ENCODE measurements around the gene TRIOBP.

Gene TRIOBP

DNA sequence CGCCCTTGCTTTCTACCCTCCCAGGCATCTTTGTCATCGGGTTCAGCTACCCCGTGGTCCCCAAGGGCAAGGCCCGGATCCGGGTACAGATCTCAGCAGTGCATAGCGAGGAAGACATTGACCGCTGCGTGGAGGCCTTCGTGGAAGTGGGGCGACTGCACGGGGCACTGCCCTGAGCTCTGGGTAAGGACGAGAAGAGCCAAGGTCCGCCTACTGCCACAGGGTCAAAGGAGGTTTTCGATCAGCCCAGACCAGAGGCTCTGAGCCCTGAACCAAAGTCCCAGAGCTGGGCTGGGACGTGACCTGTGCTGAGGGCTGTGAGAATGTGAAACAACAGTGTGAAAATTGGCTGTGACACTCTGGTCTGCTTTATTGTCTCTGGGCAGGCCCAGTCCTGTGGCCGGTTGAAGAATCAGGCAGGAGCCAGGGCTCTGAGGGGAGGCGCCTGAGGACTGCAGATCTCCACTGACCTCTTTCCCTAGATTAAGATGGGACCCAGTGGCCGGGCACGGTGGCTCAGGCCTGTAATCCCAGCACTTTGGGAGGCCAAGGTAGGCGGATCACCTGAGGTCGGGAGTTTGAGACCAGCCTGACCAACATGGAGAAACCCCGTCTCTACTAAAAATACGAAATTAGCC, 119.8 kb downstream of the TRIOBP start:
- DNase-seq (ENCODE audit: low spot score in 2 of 2) (no peak), ATAC-seq (no peak)
- peaks cover 6% of the 10 kb centered on the region for H3K36me3 Mint-ChIP-seq
- no peak overlapping the region for H3K4me3 Mint-ChIP-seq
- peaks cover 8% of the 10 kb centered on the region for H3K4me1 Mint-ChIP-seq
- no peak overlapping the region for H3K27ac Mint-ChIP-seq
- H3K9me3 Mint-ChIP-seq, result no peaks in the 10 kb centered on the region

DNA sequence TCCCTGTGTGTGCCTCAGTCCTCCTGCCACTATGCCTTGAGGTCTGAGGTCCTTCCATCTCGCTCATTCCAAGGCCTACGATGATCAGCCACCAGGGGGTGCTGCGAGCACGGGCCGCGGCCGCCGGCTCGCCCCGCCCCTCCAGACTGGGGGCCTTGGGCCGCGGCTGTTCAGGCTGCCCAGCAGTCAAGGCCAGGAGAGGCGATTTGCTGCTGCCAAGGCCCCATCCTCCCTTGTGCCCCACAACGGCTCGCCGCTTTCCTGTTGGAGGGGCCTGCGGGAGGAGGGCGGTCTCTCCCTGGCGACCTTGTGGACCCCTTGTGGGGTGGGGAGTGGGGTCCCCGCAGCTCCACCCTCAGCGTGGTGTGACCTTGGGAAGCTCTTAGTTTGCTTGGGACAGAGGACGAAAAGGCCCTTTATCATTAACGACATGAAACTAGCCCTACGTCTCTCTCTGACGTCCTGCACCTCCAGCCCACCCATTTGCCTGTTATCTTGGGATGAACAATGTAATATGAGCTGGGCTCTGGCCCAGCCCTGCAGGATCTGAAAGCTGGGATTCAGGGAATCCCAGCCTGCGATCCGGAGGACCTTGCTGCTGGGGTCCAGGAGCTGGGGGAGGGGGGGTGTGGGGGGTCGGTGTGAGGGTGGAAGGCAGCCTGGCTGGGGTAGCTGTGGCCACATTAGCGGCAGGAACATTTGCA, 121.0 kb downstream of the TRIOBP start:
- DNase-seq (ENCODE audit: low spot score in 2 of 2), result peak; percentile 92 to 93
- peak overlapping the region; percentile 50 for H3K4me3 Mint-ChIP-seq
- peaks cover 6% of the 10 kb centered on the region for H3K36me3 Mint-ChIP-seq
- H3K9me3 Mint-ChIP-seq, result no peaks in the 10 kb centered on the region
- ATAC-seq, result peak; percentile 83
- H3K4me1 Mint-ChIP-seq, result peaks cover 8% of the 10 kb centered on the region
- no peak overlapping the region for H3K27ac Mint-ChIP-seq

DNA sequence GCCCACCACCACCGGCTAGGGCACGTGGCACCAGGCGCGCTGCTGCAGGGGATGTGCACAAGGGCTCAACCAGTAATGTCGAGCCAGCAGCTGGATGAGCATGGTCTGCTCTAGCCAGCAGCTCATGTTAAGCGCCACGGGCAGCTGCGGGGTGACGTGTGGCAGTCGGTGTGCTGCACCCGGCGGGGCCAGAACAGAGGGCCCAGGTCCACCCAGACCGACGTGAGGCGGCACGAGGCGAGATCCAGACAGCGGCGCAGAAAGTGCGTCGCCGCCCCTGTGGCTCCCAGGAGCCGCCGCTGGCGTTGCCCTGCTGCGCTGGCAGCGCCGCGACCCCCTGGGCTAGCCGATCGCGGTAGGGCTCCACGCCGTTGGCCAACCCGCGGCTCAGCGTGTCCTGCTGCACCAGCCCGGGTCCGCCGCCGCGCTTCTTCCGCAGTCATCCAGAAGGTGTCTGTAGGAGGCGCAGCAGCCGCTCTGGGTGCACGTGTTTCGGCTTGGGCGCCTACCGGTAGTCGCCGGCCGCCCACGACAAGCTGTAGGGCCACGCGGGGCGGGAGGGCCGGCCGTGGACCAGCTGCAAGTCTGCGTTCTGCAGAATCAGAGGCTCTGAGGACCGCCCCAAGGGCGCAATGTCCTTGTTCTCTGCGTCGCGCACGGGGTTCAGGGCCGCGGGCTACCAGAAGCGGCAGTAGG, 121.7 kb downstream of the TRIOBP start:
- DNase-seq (ENCODE audit: low spot score in 2 of 2), result peak; percentile 44 to 78
- Mint-ChIP-seq H3K4me1 (peaks cover 8% of the 10 kb centered on the region), H3K27ac (no peak overlapping the region), H3K36me3 (peaks cover 6% of the 10 kb centered on the region), H3K9me3 (no peaks in the 10 kb centered on the region), H3K4me3 (peak overlapping the region; percentile 50)
- peak; percentile 80 for ATAC-seq

DNA sequence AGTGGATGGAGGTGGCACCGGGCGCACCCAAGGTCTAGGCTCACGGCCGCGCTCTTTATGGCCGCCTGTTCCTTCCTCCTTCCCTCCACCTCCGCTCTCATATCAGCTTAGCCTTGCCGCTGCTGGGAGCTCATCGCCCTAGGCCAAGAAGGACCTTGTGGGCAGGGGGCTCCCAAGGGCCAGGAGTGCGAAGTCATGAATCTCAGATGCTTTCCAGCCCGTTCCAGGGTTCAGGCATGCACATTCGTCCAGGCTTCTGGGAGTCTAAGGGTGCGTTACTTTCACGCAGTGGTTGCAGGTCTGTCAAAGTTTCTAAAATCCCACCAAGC, 122.2 kb downstream of the TRIOBP start:
- Mint-ChIP-seq H3K4me3 (peak overlapping the region; percentile 50), H3K9me3 (no peaks in the 10 kb centered on the region), H3K27ac (no peak overlapping the region), H3K4me1 (peaks cover 8% of the 10 kb centered on the region), H3K36me3 (peaks cover 6% of the 10 kb centered on the region)
- ATAC-seq (no peak), DNase-seq (ENCODE audit: low spot score in 2 of 2) (no peak)

DNA sequence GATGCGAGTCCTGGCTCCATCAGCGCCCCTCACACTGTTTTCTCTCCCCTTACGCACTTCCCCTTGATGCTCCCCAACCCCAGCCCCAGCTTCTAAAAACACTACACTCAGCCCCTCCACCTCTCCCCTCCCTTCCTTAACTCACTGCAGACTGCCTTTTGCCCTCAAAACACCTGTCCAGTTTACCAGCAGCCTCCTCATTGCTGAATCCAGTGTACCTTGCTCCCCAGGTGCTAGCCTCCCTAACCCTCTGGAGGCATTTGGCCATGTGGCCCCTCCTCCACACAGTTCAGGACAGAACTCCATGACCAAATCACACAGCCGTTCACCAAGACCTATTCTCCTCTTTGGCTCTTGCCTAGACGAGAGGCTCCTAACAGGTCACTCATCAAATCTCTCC, 123.5 kb downstream of the TRIOBP start:
- H3K36me3 Mint-ChIP-seq, result peaks cover 6% of the 10 kb centered on the region
- no peak overlapping the region for H3K4me3 Mint-ChIP-seq
- H3K4me1 Mint-ChIP-seq, result peaks cover 8% of the 10 kb centered on the region
- no peak for DNase-seq (ENCODE audit: low spot score in 2 of 2)
- no peak for ATAC-seq
- no peaks in the 10 kb centered on the region for H3K9me3 Mint-ChIP-seq
- H3K27ac Mint-ChIP-seq, result no peak overlapping the region

DNA sequence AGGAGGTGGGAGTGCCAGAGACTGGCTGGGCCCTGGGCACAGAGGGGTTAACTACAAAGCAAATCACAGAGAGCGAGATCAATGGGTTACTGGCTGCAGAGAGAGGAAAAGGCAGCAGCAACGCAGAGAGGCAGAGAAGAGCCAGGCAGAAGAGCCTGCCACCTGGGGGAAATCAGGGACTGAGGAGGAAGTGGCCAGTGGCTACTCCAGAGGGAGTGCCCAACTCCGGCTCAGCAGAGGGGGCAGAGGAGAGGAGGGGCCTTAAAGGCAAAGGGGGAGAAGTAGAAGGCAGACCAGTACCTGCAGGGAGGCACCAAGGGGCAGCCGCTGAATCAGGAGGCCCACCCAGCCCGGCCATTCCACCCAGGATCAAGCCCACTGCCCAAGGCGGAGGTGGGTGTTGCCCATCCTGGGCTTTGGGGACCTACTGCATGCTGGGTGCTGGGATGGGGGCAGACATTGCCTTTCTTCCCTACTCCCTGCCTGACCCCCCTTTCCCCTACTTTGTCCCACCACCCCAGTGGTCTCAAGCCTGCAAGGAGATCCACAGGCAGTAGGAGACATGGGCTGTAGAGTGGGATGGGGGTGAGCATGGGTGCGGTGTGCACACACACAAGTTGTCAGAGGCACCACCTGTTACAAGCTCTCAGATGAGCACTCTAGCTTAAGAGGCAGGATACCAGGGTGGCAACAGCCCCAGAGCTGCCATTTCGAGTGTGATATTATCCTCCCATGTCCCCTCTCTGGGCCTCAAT, 125.4 kb downstream of the TRIOBP start:
- Mint-ChIP-seq H3K4me3 (no peak overlapping the region), H3K9me3 (no peaks in the 10 kb centered on the region), H3K27ac (no peak overlapping the region), H3K36me3 (no peaks in the 10 kb centered on the region), H3K4me1 (peaks cover 13% of the 10 kb centered on the region)
- DNase-seq (ENCODE audit: low spot score in 2 of 2), result no peak
- ATAC-seq, result no peak

DNA sequence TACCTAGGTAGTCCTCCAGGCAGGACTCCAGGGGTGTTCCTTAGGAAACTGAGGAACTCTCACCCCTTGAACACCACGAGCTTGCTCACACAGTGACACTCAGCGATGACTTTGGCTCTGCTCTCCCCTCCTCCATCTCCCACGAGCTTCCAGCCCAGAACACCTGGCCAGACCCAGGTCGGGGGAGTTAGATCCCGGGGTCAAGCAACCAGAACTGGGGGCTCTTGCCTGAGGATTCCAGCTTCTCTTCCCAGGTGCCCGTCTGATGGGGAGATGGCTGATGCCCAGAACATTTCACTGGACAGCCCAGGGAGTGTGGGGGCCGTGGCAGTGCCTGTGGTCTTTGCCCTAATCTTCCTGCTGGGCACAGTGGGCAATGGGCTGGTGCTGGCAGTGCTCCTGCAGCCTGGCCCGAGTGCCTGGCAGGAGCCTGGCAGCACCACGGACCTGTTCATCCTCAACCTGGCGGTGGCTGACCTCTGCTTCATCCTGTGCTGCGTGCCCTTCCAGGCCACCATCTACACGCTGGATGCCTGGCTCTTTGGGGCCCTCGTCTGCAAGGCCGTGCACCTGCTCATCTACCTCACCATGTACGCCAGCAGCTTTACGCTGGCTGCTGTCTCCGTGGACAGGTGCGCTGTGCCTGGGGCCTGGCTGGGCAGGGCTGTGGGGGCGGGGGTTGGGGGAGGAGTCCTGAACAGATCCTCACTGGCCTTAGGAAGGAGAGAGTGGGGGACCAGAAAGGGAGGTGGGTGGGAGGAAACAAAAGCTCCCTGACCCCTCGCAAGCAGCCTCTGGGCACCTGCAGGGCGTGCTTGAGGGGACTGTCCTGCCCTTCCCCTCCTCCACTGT, 126.5 kb downstream of the TRIOBP start, which contains the start of gene GALR3:
Gene GALR3, plus strand, starts transcription at position 249 of the 852 bp plus-strand sequence. Its CDS starts 25 bp downstream, at position 274.
- ATAC-seq (no peak), DNase-seq (ENCODE audit: low spot score in 2 of 2) (no peak)
- Mint-ChIP-seq H3K4me3 (peak within 1 kb of the TSS; percentile 31), H3K9me3 (no peaks in the 10 kb centered on the region), H3K4me1 (peaks cover 13% of the 10 kb centered on the region), H3K27ac (no peak within 1 kb of the TSS), H3K36me3 (no peaks in the 10 kb centered on the region)

DNA sequence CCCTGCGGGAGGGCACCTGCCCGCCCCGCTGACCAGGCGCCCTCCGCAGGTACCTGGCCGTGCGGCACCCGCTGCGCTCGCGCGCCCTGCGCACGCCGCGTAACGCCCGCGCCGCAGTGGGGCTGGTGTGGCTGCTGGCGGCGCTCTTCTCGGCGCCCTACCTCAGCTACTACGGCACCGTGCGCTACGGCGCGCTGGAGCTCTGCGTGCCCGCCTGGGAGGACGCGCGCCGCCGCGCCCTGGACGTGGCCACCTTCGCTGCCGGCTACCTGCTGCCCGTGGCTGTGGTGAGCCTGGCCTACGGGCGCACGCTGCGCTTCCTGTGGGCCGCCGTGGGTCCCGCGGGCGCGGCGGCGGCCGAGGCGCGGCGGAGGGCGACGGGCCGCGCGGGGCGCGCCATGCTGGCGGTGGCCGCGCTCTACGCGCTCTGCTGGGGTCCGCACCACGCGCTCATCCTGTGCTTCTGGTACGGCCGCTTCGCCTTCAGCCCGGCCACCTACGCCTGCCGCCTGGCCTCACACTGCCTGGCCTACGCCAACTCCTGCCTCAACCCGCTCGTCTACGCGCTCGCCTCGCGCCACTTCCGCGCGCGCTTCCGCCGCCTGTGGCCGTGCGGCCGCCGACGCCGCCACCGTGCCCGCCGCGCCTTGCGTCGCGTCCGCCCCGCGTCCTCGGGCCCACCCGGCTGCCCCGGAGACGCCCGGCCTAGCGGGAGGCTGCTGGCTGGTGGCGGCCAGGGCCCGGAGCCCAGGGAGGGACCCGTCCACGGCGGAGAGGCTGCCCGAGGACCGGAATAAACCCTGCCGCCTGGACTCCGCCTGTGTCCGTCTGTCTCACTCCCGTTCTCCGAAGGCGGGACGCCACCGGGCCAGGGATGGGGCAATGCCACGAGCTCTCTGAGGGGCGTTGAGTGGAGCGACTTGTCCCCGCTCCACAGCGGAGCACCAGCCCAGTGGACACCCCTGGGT, 128.1 kb downstream of the TRIOBP start:
- peak in 1 of 2 donors; percentile 56 for DNase-seq (ENCODE audit: low spot score in 2 of 2)
- Mint-ChIP-seq H3K9me3 (no peaks in the 10 kb centered on the region), H3K36me3 (peaks cover under 1% of the 10 kb centered on the region), H3K27ac (no peak overlapping the region), H3K4me3 (peak overlapping the region; percentile 66), H3K4me1 (peaks cover 5% of the 10 kb centered on the region)
- peak; percentile 71 for ATAC-seq

Measured in stimulated activated effector memory CD8-positive, alpha-beta T cell treated with anti-CD3 and anti-CD28 coated beads, Interleukin-12 subunit alpha, Interleukin-12 subunit beta, amount 100 ng/mL, for 72 hours (primary cell).